Breast epithelium (tissue), 4 donors: Measurements from ENCODE around the gene BRME1. TPM values are rescaled to one million over a fixed set of nuclear protein-coding genes. Genes with fewer than 3 reads are reported as not detected.

Experiments used
- DNase-seq, 2 donors: peaks; one replicate each; pipeline ENCODE4 v3.0.0-alpha.2; 2019; ENCODE audit warnings: low spot score in 2 of 2
- H3K27ac ChIP-seq, 2 donors: fragments of 200-600 bp; sonication (generic) in 1 of 2; one replicate each; pipeline ENCODE4 v1.5.1; 2016 to 2019; ENCODE audit warnings: mild to moderate bottlenecking in 1 of 2
- H3K27me3 ChIP-seq, 2 donors: fragments of 200-600 bp; sonication (generic) in 1 of 2; one replicate each; pipeline versions ENCODE4 v1.5.1 to v1.6.0; 2017 to 2019; ENCODE audit warnings: control low read depth in 1 of 2, mild to moderate bottlenecking in 1 of 2
- H3K36me3 ChIP-seq: fragments of 200-600 bp; one replicate; pipeline ENCODE4 v1.5.1; 2019
- H3K4me1 ChIP-seq, 2 donors: fragments of 200-600 bp; sonication (generic); one replicate each; pipeline ENCODE4 v1.5.1; 2016 to 2019; ENCODE audit warnings: control low read depth in 1 of 2
- H3K4me3 ChIP-seq, 3 donors: fragments of 200-600 bp; sonication (generic); 1 replicate in 2 of 3; 2 replicates in 1 of 3; pipeline ENCODE4 v1.5.1; 2016 to 2019; ENCODE audit warnings: mild to moderate bottlenecking in 3 of 3, moderate library complexity in 2 of 3
- H3K9me3 ChIP-seq, 2 donors: fragments of 200-600 bp; sonication (generic) in 1 of 2; one replicate each; pipeline ENCODE4 v1.5.1; 2016 to 2019; ENCODE audit warnings: control low read depth in 1 of 2
- POLR2A ChIP-seq: fragments of 450-650 bp; IDR thresholded peaks from one replicate; pipeline ENCODE4 v1.6.1; 2016; ENCODE audit warnings: antibody characterized with exemption, mild to moderate bottlenecking, moderate library complexity
- POLR2AphosphoS5 ChIP-seq, 3 donors: sonication (generic); formaldehyde crosslinking; IDR thresholded peaks; one replicate each; pipeline ENCODE4 v1.6.1; 2017; ENCODE audit warnings: antibody characterized with exemption in 3 of 3
- intact Hi-C: fragments of 100-400 bp; cut with DNase I; formaldehyde crosslinking; loops from one replicate; pipeline ENCODE4 v1.15.1; 2023; ENCODE audit warnings: low total_unique reads
- total RNA-seq, 3 donors: library from RNA; depleted of rRNA; stranded (reverse); fragments of >200 nt; gene quantifications; one replicate each; pipeline ENCODE4 v1.1.0, GENCODE V29; 2016
- TF ChIP-seq, protein P1 (sequence below), 3 donors: fragments of 450-650 bp; IDR thresholded peaks; one replicate each; pipeline ENCODE4 v1.5.1; 2016 to 2017; ENCODE audit warnings: antibody characterized with exemption in 3 of 3, mild to moderate bottlenecking in 3 of 3, moderate library complexity in 3 of 3

The BRME1 gene
- total RNA-seq, 3 donors from 2014 or later, result 1.3 to 6.3 (median 1.6) TPM

DNA sequence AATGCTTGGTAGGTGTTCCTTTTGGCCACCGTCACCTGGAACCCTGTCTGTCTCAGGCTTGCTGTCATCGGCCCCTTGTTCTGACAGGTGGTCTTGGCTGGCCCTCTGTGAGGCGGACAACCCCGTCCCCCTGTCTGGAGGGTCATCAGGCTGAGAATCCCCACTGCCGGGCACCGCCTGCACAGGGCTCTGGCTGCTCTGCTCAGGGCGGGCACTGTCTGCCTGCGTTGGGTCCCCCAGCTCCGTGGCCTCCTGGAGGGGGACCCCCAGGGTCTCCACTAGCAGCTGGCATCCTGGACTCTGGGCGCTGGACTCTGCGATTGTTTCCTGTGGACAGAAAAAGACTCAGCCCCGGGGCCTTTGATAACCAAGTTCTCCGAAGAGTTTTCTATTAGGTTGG lies 15.8 kb downstream of the BRME1 start:
- no peaks in the 10 kb centered on the region for H3K27me3 ChIP-seq
- H3K4me1 ChIP-seq, result peaks cover 3 to 5% of the 10 kb centered on the region in 2 donors
- intact Hi-C loops, result no loop called here
- no peaks in the 10 kb centered on the region for H3K9me3 ChIP-seq
- H3K4me3 ChIP-seq, result no peak overlapping the region
- H3K36me3 ChIP-seq, result no peaks in the 10 kb centered on the region
- DNase-seq, result no peak
- no peak overlapping the region for H3K27ac ChIP-seq
- TF ChIP-seq POLR2AphosphoS5 (IDR thresholded peaks at IDR 0.05), result no peak

DNA sequence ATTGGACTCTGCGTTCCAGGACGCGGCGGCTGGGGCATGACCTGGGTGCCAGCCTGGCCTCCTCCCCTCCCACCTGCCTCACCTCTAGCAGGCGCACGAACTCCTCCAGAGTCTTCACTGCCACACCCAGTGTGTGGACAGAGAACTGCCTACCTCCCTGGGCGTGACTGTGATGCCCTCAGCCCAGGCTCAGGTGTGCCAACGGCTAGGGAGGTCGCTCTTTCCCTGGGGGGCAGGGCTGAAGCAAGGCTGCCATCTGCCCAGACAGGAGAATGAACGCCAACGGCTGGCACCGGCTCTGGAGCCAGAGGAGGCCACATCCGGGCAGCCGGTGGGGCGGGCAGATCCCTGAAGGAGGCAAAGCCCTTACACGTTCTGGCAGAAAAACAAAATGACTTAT lies 17.6 kb downstream of the BRME1 start:
- Histone ChIP-seq H3K9me3 (no peaks in the 10 kb centered on the region), H3K36me3 (no peaks in the 10 kb centered on the region), H3K4me3 (no peak overlapping the region), H3K27me3 (no peaks in the 10 kb centered on the region), H3K4me1 (peaks cover 3 to 18% of the 10 kb centered on the region in 2 donors), H3K27ac (peak overlapping the region; percentile 60 to 85)
- DNase-seq, result peak in 1 of 2 donors; percentile 66
- peak in 1 of 3 donors; percentile 14 for TF ChIP-seq POLR2AphosphoS5 (IDR thresholded peaks at IDR 0.05)
- no peak for TF ChIP-seq POLR2A
- TF ChIP-seq, protein P1, sequence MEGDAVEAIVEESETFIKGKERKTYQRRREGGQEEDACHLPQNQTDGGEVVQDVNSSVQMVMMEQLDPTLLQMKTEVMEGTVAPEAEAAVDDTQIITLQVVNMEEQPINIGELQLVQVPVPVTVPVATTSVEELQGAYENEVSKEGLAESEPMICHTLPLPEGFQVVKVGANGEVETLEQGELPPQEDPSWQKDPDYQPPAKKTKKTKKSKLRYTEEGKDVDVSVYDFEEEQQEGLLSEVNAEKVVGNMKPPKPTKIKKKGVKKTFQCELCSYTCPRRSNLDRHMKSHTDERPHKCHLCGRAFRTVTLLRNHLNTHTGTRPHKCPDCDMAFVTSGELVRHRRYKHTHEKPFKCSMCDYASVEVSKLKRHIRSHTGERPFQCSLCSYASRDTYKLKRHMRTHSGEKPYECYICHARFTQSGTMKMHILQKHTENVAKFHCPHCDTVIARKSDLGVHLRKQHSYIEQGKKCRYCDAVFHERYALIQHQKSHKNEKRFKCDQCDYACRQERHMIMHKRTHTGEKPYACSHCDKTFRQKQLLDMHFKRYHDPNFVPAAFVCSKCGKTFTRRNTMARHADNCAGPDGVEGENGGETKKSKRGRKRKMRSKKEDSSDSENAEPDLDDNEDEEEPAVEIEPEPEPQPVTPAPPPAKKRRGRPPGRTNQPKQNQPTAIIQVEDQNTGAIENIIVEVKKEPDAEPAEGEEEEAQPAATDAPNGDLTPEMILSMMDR (IDR thresholded peaks at IDR 0.05), result no peak
- intact Hi-C loops, result loop anchor here (10.0 kb wide), 1 partner anchor 187 kb away; the partner anchor contains the start of gene MISP3

DNA sequence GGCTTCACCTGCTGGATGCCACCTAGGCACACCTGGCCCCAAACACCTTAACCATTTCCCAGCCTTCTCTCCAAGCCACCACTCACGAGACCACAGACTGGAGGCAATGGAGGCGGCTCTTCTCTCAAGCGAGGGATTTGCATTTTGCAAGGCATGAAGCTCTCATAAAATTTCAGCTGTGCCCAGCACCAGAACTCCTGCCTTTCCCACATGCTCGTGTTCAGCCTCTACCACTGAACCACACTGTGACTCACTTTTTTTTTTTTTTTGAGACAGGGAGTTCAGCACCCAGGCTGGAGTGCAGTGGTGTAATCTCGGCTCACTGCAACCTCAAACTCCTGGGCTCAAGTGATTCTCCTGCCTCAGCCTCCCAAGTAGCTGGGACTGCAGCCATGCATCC lies 18.4 kb downstream of the BRME1 start:
- intact Hi-C loops, result loop anchor here (10.0 kb wide), 1 partner anchor 187 kb away; the partner anchor contains the start of gene MISP3
- H3K27ac ChIP-seq, result peak overlapping the region; percentile 72 to 97

DNA sequence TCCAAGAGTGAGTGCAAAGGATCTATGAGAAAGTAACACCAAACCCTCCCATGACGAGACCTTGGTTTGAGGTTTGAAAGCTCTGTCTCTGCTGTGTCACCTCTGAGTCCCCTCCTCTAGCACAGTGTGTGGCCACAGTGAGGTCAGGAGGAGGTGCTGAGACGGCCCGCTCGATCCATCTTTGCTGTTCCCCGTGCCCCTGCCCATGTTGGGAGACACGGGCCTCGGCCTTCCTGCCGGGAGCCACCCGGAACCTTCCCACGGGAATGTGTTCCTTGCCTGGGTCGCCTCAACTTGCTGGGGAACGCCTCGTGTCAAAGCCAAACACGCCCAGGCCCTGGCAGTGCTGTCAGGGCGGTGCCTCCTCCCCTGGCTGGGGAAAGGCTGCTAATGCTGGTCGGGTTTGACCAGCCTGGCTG lies 18.9 kb downstream of the BRME1 start:
- H3K27ac ChIP-seq, result peak overlapping the region; percentile 72 to 97
- H3K27me3 ChIP-seq, result no peaks in the 10 kb centered on the region
- peaks cover 3 to 25% of the 10 kb centered on the region in 2 donors for H3K4me1 ChIP-seq
- no peaks in the 10 kb centered on the region for H3K9me3 ChIP-seq
- no peaks in the 10 kb centered on the region for H3K36me3 ChIP-seq
- intact Hi-C loops, result loop anchor here (10.0 kb wide), 1 partner anchor 188 kb away; the partner anchor contains the start of gene MISP3
- DNase-seq, result peak in 1 of 2 donors; percentile 61
- no peak overlapping the region for H3K4me3 ChIP-seq
- TF ChIP-seq POLR2AphosphoS5 (IDR thresholded peaks at IDR 0.05) (no peak), POLR2A (no peak)
- TF ChIP-seq, protein P1 (IDR thresholded peaks at IDR 0.05), result no peak

More for the DNA sequence above, 18.4 kb downstream of the BRME1 start:
- no peaks in the 10 kb centered on the region for H3K9me3 ChIP-seq
- TF ChIP-seq POLR2AphosphoS5 (IDR thresholded peaks at IDR 0.05) (no peak), POLR2A (no peak)
- TF ChIP-seq, protein P1 (IDR thresholded peaks at IDR 0.05), result no peak
- H3K36me3 ChIP-seq, result no peaks in the 10 kb centered on the region
- no peak for DNase-seq
- H3K27me3 ChIP-seq, result no peaks in the 10 kb centered on the region
- H3K4me3 ChIP-seq, result no peak overlapping the region
- H3K4me1 ChIP-seq, result peaks cover 3 to 20% of the 10 kb centered on the region in 2 donors

DNA sequence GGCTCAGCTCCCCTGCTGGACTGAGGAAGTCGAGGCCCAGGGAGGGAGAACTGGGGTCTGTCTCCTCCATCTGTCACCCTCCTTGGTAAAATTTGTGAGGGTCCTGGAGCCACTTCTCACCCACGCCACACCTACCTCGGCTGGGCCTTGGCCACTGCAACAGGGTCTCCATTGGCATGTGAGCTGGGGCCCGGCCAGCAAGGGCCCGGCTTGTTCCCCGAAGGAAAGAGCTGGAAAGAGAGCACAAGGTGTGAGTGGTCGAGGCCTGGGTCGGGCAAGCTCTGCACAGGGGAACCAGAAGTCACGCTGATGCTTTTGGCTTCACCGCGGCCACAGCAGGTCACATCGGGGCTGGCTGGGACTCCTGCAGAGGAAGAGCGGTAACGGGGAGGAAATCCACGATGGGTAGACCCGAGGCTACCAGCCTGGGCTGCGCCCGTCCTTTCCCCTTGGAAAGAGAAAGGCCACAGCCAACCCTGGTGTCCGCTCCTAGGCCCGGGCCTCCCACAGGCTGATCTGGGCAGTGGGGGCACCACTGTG lies 20.0 kb downstream of the BRME1 start:
- DNase-seq, result no peak
- H3K27ac ChIP-seq, result peak overlapping the region; percentile 80 to 97
- no peak overlapping the region for H3K4me3 ChIP-seq
- H3K36me3 ChIP-seq, result no peaks in the 10 kb centered on the region
- H3K9me3 ChIP-seq, result no peaks in the 10 kb centered on the region
- intact Hi-C loops, result loop anchor here (10.0 kb wide), 1 partner anchor 189 kb away; the partner anchor contains the start of gene MISP3
- H3K27me3 ChIP-seq, result no peaks in the 10 kb centered on the region
- TF ChIP-seq POLR2A, result no peak
- TF ChIP-seq, protein P1 (IDR thresholded peaks at IDR 0.05), result no peak
- TF ChIP-seq POLR2AphosphoS5 (IDR thresholded peaks at IDR 0.05), result no peak
- H3K4me1 ChIP-seq, result peaks cover 3 to 36% of the 10 kb centered on the region in 2 donors
